Ascending aorta (tissue), 2 donors: ENCODE measurements around the gene ADARB1. TPM values are rescaled to one million over a fixed set of nuclear protein-coding genes. Genes with fewer than 3 reads are reported as not detected.

Experiments
- DNase-seq, 2 donors: peaks; one replicate each; pipeline ENCODE4 v3.0.0-alpha.2; 2019; ENCODE audit warnings: low spot score in 2 of 2
- H3K27ac ChIP-seq, 2 donors: fragments of 200-600 bp; sonication (generic); one replicate each; pipeline ENCODE4 v1.5.1; 2016 to 2017; ENCODE audit warnings: mild to moderate bottlenecking in 1 of 2
- H3K27me3 ChIP-seq: fragments of 200-600 bp; sonication (generic); one replicate; pipeline ENCODE4 v1.5.1; 2017
- H3K36me3 ChIP-seq, 2 donors: fragments of 200-600 bp; sonication (generic); one replicate each; pipeline ENCODE4 v1.5.1; 2016
- H3K4me1 ChIP-seq, 2 donors: fragments of 200-600 bp; sonication (generic); one replicate each; pipeline ENCODE4 v1.5.1; 2016 to 2017; ENCODE audit warnings: mild to moderate bottlenecking in 1 of 2
- H3K4me3 ChIP-seq, 2 donors: fragments of 200-600 bp; sonication (generic); one replicate each; pipeline ENCODE4 v1.5.1; 2016 to 2017; ENCODE audit warnings: mild to moderate bottlenecking in 1 of 2
- H3K9me3 ChIP-seq, 2 donors: fragments of 200-600 bp; sonication (generic); one replicate each; pipeline ENCODE4 v1.5.1; 2016
- intact Hi-C: fragments of 100-400 bp; cut with DNase I; formaldehyde crosslinking; loops from one replicate; pipeline ENCODE4 v1.15.1; 2023
- total RNA-seq: library from RNA; depleted of rRNA; stranded (reverse); fragments of >200 nt; gene quantifications from one replicate; pipeline ENCODE4 v1.1.0, GENCODE V29; 2016
- TF ChIP-seq, protein P1 (sequence below), 3 experiments: fragments of 200-600 bp in 2 of 3; fragments of 450-650 bp in 1 of 3; sonication (generic) in 2 of 3; IDR thresholded peaks; one replicate each; pipeline ENCODE4 v1.5.1; 2016 to 2019; ENCODE audit warnings: antibody characterized with exemption in 3 of 3, mild to moderate bottlenecking in 1 of 3, moderate library complexity in 1 of 3

The ADARB1 gene
- total RNA-seq, 1 donor from 2014 or later = 82.9 TPM

DNA sequence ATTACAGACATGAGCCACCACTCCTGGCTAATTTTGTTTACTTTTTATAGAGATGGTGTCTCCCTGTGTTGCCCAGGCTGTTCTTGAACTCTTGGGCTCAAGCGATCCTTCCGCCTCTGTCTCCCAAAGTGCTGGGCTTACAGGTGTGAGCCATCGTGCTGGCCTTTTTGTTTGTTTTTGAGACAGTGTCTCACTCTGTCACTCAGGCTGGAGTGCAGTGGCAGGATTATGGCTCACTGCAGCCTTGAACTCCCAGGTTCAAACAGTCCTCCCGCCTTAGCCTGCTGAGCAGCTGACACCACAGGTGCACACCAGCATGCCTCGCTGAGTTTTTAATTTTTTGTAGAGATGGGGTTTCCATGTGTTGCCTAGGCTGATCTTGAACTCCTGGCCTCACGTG is 49.1 kb downstream of the ADARB1 start:
- Histone ChIP-seq H3K4me3 (no peak overlapping the region), H3K27me3 (no peaks in the 10 kb centered on the region), H3K9me3 (no peaks in the 10 kb centered on the region), H3K4me1 (peaks cover 6 to 7% of the 10 kb centered on the region in 2 donors), H3K27ac (no peak overlapping the region), H3K36me3 (peaks cover 6 to 12% of the 10 kb centered on the region in 2 donors)
- TF ChIP-seq, protein P1, sequence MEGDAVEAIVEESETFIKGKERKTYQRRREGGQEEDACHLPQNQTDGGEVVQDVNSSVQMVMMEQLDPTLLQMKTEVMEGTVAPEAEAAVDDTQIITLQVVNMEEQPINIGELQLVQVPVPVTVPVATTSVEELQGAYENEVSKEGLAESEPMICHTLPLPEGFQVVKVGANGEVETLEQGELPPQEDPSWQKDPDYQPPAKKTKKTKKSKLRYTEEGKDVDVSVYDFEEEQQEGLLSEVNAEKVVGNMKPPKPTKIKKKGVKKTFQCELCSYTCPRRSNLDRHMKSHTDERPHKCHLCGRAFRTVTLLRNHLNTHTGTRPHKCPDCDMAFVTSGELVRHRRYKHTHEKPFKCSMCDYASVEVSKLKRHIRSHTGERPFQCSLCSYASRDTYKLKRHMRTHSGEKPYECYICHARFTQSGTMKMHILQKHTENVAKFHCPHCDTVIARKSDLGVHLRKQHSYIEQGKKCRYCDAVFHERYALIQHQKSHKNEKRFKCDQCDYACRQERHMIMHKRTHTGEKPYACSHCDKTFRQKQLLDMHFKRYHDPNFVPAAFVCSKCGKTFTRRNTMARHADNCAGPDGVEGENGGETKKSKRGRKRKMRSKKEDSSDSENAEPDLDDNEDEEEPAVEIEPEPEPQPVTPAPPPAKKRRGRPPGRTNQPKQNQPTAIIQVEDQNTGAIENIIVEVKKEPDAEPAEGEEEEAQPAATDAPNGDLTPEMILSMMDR (IDR thresholded peaks at IDR 0.05) = no peak
- intact Hi-C loops = no loop called here
- DNase-seq = no peak

- no peak overlapping the region for H3K27ac ChIP-seq
- H3K27me3 ChIP-seq = no peaks in the 10 kb centered on the region
- H3K4me3 ChIP-seq = no peak overlapping the region
- H3K36me3 ChIP-seq = peaks cover 3 to 12% of the 10 kb centered on the region in 2 donors
- intact Hi-C loops = no loop called here
- DNase-seq = no peak
- H3K4me1 ChIP-seq = peaks cover 16 to 17% of the 10 kb centered on the region in 2 donors
- TF ChIP-seq, protein P1 (IDR thresholded peaks at IDR 0.05) = no peak
- no peaks in the 10 kb centered on the region for H3K9me3 ChIP-seq
These were observed 50.2 kb downstream of the ADARB1 start for GRCh38 chr21:45124596-45124995.

GRCh38 chr21:45125357-45125756 is 51.0 kb downstream of the ADARB1 start:
- no peaks in the 10 kb centered on the region for H3K9me3 ChIP-seq
- peaks cover 20 to 23% of the 10 kb centered on the region in 2 donors for H3K4me1 ChIP-seq
- H3K36me3 ChIP-seq = peaks cover 3 to 12% of the 10 kb centered on the region in 2 donors
- intact Hi-C loops = loop anchor here (5.0 kb wide), 3 partner anchors 33 to 253 kb away; partner anchors contain the start of gene PTTG1IP
- no peak overlapping the region for H3K27ac ChIP-seq
- DNase-seq = no peak
- no peak overlapping the region for H3K4me3 ChIP-seq
- TF ChIP-seq, protein P1 (IDR thresholded peaks at IDR 0.05) = no peak
- H3K27me3 ChIP-seq = no peaks in the 10 kb centered on the region

DNA sequence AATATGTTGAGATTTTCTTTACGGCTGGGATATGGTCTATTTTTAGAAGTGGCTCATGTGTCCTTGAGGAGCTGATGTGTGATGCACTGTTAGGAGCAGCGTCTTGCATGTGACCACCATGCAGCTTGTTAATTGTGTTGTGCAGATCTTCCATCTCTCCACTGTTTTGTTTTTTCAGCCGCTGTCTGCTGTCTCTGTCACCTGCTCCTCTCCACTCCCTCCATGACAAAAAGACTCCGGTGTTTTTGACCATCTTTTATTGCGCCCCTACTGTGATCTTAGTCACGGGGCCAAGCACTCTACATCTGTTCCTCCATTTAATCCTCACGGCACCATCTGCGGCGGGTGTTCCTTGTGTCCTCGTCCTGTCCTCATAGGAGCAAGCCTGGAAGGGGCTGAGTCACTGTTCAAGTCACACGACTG is 51.8 kb downstream of the ADARB1 start:
- Histone ChIP-seq H3K27ac (no peak overlapping the region), H3K36me3 (peaks cover 3 to 9% of the 10 kb centered on the region in 2 donors), H3K4me1 (peaks cover 25 to 30% of the 10 kb centered on the region in 2 donors), H3K9me3 (no peaks in the 10 kb centered on the region), H3K4me3 (no peak overlapping the region), H3K27me3 (no peaks in the 10 kb centered on the region)
- TF ChIP-seq, protein P1 (IDR thresholded peaks at IDR 0.05) = no peak
- intact Hi-C loops = loop anchor here (5.0 kb wide), 3 partner anchors 34 to 254 kb away; partner anchors contain the start of gene PTTG1IP
- no peak for DNase-seq

DNA sequence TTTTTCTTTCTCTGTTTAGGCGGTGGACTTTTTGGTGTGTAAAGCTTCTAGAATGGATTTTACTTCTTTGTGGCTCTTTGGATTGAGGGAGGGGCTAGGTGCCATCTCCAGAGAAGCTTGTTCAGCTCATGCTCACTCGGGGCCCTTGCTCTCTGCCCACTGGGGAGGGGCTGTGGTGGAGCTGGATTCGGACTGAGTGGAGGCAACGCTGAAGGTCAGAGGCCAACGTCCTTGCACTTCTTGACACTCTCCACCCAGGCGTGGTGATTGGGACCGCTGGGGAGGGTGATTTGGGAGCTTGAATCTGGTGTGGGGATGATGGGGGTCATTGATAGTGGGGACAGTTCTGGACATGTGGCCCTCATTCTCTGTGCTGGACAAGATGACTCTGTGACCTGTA is 52.6 kb downstream of the ADARB1 start:
- no peak for DNase-seq
- peaks cover 30 to 38% of the 10 kb centered on the region in 2 donors for H3K4me1 ChIP-seq
- no peak overlapping the region for H3K27ac ChIP-seq
- no peak overlapping the region for H3K4me3 ChIP-seq
- peaks cover 3 to 12% of the 10 kb centered on the region in 2 donors for H3K36me3 ChIP-seq
- no peaks in the 10 kb centered on the region for H3K9me3 ChIP-seq
- H3K27me3 ChIP-seq = no peaks in the 10 kb centered on the region
- TF ChIP-seq, protein P1 (IDR thresholded peaks at IDR 0.05) = no peak
- intact Hi-C loops = loop anchor here (5.0 kb wide), 3 partner anchors 35 to 255 kb away; partner anchors contain the start of gene PTTG1IP
